Middle frontal gyrus (tissue), 1 donor: Measurements from ENCODE around the gene WNT3A.

Experiments
- DNase-seq: peaks from one replicate; pipeline ENCODE4 v3.0.0-alpha.2; 2015; ENCODE audit warnings: low spot score; ENCODE audit errors: extremely low spot score

WNT3A gene

GRCh38 chr1:228070173-228070572 lies 63.4 kb downstream of the WNT3A start:
- DNase-seq, result no peak

DNA sequence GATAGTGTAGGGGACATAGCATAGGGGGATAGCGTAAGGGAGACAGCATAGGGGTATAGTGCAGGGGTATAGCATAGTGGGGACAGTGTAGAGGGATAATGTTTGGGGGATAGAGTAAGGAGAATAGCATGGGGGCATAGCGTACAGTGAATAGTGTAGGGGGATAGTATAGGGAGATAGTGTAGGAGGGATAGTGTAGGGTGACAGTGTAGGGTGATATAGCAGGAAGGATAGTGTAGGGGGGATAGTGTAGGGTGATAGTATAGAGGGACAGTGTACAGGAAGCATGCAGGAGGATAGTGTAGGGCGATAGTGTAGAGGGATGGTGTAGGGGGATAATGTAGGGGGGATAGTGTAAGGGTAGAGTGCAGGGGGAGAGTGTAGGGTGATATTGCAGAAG lies 64.1 kb downstream of the WNT3A start:
- no peak for DNase-seq

DNA sequence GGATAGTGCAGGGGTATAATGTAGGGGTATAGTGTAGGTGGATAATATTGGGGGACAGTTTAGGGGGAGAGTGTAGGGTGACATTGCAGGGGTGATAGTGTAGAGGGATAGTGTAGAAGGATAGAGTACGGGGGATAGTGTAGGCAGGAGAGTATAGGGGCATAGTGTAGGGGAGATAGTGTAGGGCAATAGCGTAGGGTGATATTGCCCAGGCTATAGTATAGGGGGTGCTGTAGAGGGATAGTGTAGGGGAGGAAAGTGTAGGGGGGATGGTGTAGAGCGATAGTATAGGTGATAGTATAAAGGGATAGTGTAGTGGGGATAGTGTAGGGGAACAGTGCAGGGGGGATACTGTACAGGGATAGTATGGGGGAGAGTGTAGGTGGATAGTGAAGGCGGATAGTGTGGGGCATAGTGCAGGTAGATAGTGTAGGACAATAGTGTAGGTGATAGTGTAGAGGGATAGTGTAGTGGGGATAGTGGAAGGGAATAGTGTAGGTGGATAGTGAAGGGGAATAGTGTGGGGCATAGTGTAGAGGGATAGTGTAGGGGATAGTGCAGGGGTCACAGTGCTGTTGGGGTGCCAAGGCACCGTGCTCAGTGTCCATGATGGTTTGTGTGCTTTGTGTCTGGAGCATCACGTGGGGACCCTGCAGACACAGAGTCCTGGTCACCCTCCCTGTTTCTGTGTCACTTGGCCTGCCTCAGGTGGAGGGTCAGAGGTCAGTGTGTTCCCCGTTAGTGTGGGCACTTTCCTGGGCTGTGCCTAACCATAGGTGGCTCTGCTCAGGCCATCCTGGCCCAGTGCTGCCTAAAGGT lies 65.2 kb downstream of the WNT3A start:
- DNase-seq, result no peak

DNA sequence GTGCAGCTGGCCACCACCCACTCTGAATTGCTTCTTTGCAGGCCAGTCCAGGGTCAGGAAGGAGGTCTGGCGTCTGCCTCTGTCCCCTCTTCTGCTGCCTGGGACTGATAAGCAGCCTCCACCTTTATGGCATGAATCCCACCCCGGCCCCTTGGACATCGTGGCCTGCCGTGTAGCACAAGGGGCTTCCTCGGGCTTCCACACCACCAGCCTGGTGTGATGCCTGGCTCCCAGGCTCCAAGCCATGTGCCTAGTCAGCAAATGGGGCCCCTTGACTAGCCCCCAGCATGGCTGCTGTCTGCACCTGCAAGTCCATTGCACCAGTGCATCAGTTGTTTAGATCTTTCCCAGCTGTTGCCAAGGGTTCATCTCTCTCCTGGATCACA lies 65.9 kb downstream of the WNT3A start:
- no peak for DNase-seq

DNA sequence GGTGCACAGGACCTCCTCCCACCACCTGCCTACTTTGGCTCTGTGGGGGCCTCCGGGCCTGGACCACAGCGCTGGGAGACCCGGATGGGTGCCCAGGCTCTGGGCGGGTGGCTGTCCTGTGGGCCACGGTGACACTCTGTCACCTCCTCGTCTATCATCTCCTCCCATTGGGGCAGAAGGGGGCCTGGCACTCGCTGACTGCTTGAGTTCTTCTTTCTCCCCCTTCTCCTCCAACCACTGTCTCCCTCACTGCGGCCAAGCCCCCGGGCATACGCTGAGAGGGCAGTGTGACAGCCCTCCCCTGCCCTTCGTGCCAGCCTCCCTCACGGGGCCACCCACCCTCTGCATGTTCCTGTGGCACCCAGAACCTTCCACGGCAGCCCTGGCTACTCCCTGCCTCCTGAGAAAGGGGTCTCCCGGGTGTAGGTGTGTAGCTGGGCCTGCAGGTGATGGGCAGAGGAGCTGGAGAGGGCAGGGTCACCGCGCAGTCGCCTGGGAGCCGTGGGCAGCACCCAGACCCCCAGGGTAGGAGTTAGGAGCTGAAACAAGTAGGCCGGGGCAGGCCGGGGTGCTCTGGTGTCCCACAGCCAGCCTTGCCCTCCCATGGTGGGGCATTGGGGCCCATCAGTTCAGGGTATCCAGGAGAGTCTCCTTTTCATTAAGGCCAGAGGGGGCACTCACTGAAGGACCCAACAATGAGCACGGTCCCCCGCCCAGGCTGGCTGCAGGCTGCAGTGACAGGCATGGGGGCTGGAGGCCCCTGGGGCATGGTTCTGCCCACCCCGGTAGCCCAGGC lies 66.5 kb downstream of the WNT3A start:
- DNase-seq, result no peak

DNA sequence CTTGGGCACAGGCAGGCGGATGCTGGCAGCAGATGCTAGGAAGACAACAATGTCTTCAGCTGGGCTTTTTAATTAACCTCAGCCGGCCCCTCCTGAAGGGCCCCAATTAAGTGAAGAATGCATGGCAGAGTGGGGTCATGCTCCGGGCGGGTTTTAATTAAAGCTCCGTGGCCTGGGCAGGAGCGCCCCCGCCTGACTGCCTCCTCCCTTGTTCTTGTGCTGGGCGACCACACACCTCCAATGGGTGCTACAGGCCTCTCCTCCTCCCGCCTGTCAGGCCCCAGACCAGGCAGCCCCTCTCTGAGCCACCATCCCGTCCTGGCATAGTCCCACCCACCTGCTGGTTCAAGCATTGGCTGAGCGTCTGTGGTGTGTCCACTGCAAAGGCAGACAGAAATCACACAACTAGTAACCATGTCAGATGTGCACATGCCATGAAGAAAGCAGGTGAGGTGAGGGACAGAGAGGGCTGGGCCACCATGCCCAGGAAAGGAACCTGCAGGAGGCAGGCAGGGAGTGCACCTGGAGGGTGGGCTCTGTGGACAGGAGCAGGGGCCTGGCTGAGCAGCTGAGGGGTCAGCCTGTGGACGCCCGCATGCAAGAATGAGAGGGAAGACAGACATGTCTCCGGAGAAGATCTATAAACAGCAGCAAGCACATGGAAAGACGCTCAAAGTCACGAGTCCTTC lies 67.2 kb downstream of the WNT3A start:
- DNase-seq, result no peak

DNA sequence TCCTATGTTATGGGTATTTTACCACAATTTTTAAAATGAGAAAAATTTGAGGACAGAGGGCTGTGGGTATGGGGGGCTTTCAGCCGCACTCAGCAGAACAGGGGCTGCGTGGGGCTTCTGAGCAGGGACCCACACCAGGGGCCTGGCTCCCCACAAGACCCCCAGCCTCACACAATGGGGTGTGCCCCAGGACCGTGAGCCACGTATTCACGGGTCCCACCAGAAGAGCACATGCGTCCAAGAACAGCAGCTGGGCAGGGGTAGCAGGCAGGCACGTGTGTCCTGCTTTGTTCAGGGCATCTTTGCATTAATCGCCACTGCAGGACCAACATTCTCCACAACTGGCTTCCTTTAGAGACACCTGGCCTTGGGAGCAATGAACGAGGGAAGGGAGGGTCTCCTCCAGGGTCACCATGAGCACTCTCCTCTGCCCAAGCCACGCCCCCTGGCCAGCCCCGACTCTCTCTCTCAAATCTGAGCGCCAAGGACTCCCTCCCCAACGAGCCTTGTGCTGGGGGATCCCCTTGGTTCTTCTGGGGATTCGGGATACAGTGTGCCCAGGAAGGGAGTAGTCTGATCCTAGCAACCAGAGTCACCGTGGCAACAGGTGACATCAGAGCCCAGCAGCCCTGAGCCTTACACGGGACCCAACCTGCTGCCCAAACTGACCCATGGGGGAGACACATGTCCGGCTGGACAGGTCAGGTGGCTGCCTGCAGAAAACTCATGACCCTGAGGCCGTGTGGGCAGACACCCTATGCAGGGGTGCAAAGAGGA lies 68.3 kb downstream of the WNT3A start:
- DNase-seq, result no peak

- DNase-seq, result no peak
Measured at GRCh38 chr1:228075801-228076271, 69.0 kb downstream of the WNT3A start.

DNA sequence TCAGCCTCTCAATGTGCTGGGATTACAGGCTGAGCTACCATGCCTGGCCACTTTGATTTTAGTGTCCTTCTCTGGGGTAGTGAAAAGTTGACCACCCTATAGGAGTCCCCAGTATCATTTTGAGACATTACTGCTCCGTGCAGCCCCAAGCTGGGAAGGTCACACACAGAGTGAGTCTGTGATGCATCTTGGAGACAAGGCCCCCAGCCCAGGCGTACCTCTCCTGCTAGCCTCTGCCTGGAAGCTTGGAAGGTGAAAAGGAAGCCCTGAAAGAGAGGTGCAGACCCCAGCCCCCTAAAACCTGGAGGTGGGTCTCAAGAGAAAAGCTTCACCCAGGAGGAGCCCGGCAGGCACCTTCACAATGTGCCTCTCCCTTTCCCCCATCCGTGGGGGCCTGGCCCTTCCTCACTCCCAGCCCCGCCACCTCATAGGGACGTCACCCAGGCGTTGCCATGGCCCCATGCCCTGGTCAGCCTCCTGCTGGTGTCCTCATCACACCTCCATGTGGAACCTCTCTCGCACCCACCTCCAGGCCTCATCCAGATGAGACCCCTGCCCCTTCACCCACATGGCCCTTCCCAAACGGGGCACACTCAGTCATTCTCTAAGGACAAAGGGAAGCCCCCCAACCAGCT lies 70.1 kb downstream of the WNT3A start:
- no peak for DNase-seq

DNA sequence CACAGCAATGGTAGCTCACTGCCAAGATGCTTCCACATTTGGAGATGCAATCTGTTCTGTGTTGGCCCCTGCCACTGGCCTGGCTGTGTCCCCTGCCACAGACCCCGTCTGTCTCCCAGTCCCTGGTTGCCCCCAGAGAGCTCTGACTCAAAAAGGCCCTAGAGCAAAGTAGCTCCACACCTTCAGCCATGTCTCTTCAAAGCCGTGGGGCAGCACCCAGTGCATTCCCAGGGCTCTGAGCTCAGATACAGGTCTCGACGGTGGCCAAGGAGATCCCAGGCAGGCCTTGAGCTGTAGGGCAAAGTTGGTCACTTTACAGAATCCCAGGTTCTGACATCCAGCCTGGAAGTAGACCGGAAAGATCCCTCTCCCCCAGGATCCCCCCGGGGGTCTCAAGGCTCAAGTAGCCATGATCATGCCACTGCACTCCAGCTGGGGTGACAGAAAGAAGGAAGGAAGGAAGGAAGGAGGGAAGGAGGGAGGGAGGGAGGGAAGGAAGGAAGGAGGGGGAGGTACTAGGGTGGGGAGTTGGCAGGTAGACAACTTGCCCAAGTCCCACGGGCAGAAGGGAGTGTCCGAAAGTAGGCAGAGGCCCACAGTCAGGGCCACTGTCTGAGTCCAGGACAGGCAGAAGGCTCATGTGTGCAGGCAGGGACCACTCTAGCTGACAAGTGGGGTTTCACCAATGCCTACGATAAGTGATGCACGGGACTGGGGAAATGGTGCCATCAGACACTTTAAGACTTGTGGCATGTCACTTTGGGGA lies 71.0 kb downstream of the WNT3A start:
- DNase-seq, result no peak

- no peak for DNase-seq
Measured at GRCh38 chr1:228079013-228079412, 72.2 kb downstream of the WNT3A start.

- DNase-seq, result no peak
Measured at GRCh38 chr1:228079601-228080263, 72.9 kb downstream of the WNT3A start.

DNA sequence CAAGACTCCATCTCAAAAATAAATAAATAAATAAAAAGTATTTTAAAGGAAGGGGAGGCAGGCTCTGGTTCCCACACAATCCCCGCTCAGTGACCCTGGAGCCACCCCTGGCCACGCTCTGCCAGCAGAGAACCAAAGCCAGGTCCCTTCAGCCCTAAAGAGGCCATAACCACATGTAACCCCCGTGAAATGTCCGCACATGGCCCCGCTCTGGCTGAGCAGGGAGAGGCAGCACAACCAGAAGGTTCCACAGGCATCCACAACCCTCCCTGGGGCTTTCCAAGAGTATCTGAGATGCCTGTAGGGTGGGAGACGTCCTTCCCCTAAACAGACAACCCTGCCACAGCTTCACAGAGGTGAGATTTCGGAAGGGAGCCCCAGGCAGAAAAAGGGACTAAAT lies 74.3 kb downstream of the WNT3A start:
- no peak for DNase-seq

- DNase-seq, result no peak
Measured at GRCh38 chr1:228081578-228082213, 74.9 kb downstream of the WNT3A start.

GRCh38 chr1:228082214-228082917 lies 75.6 kb downstream of the WNT3A start, which contains the start of gene ARF1:
Gene ARF1, plus strand, starts transcription at chr1:228082708. Its CDS starts 14,407 bp downstream, at chr1:228097115.
- peak; percentile 92 for DNase-seq

DNA sequence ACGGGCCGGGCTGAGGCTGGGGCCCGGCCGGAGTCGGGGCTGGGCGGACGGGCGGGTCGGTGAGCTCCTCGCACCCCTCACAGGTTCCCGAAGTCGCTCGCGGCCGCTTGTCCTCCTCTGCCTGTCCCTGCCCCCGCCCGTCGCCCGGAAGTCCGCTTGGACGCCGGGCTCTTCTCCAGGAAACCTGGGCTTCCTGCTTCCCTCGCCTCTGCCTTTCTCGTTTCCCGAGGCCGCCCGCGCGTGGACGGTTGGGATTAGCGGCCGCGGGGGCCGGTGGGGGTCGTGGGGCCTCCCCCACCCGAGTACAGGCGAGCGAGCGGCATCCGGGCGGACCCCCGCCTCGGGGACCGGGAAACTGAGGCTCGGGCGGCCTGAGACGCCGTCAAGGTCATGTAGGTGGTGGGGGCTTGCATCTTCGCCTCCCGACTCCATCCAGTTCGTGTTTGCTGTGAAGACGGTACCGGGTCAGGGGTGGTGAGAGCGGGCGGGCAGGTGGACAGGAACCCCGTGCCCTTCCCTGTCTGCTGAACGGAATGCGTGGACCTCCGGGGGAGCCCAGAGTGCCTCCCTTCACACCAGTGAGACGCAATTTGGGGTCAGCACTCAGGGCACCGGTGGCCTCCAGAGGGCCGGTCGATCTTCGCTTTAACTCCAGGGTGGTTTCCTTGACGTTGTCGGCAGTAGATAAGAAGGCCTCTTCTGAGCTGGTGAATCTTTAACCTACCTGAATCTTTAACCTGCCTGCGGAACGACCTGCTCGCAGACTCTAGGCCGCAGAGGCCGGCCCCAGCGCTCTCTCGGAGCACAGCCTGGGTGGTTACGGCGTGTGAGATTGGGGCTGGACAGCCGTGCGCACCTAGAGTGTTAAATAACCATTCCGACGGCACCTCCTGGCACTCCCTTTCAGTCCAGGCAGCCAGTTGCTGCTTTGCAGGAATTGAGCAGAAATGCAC lies 76.4 kb downstream of the WNT3A start:
- no peak for DNase-seq

DNA sequence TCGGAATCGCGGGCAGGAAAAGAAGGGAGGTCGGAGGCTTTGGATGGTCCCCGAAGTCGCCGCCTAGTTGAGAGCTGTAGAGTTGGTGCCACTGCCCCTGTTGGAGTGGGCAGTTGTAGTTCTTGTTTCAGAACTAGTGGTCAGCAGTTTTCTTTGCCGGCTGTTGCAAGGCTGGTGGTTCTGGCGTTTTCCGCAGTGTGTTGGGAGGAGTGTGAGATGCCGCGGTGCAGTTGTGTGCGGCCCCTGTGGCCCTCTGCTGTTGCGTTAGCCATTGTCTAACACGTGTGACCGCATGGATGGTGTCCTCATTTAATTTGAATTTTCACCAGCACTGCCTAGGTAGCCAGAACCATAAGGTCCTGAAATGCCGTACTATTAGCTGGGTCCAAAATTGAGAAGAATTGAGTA lies 77.1 kb downstream of the WNT3A start:
- no peak for DNase-seq
